Measurements from ENCODE around the gene RSKR. TPM values are rescaled to one million over a fixed set of nuclear protein-coding genes. Genes with fewer than 3 reads are reported as not detected.
"Not testable (repeated sequence)": the region's sequence is repeated elsewhere in the genome, so short reads cannot be mapped to it uniquely, and the experiment has no call there.

The RSKR gene, protein sequence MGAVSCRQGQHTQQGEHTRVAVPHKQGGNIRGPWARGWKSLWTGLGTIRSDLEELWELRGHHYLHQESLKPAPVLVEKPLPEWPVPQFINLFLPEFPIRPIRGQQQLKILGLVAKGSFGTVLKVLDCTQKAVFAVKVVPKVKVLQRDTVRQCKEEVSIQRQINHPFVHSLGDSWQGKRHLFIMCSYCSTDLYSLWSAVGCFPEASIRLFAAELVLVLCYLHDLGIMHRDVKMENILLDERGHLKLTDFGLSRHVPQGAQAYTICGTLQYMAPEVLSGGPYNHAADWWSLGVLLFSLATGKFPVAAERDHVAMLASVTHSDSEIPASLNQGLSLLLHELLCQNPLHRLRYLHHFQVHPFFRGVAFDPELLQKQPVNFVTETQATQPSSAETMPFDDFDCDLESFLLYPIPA
- 10 to 100 TPM; 29.7 to 32.2 TPM for total RNA-seq

DNA sequence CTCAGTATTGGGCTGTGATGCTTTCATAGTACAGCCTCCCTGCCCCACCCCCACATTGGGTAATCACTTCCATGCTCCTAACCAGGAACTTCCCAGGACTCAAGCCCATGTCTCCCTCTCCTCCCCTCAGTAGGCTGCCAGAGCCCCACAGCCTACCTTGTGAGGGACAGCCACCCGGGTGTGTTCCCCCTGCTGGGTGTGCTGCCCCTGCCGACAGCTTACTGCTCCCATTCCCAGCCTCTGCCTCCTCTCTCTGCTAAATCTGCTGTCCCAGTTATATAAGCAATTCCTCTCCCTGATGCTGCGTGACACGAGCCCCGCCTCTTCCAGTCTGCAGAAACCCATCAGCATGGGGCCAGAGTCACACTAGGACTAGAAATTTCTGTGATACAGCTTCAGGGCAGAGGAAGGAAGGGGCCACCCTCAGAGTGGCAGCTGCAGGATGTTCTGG, at the start of gene RSKR:
Gene RSKR, minus strand, starts transcription at position 255 of the 451 bp plus-strand sequence. Its CDS starts 24 bp downstream, at position 231.
- Mint-ChIP-seq H3K27ac (peak within 1 kb of the TSS; percentile 44 to 67), H3K36me3 (peaks cover 4 to 7% of the 10 kb centered on the region in 2 donors)

DNA sequence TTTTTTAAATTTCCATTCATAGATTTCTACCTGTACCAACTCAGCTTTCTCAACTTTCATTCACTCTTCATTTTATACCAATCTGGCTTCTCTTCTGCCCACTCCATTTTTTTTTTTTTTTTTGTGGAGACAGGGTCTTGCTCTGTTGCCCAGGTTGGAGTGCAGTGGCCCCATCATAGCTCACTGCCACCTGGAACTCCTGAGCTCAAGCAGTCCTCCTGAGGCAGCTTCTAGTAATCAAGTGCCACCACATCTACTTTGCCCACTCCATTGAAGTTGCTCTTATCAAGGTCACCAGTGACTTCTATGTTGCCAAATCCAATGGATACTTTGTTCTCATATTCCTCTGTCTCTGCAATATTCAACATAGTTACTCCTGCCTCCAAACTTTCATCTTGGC, 49.7 kb upstream of the RSKR start:
- H3K36me3 Mint-ChIP-seq: peaks cover 34 to 41% of the 10 kb centered on the region in 2 donors
- peak overlapping the region; percentile 96 to 99 for H3K27ac Mint-ChIP-seq
- DNase-seq (ENCODE audit: low spot score in 2 of 2) (no peak), ATAC-seq (no peak)
- no peaks in the 10 kb centered on the region for H3K9me3 Mint-ChIP-seq

More for the DNA sequence above, at the start of gene RSKR:
- ATAC-seq (peak in 1 of 2 donors; percentile 14), DNase-seq (ENCODE audit: low spot score in 2 of 2) (no peak)
- H3K9me3 Mint-ChIP-seq: no peaks in the 10 kb centered on the region

DNA sequence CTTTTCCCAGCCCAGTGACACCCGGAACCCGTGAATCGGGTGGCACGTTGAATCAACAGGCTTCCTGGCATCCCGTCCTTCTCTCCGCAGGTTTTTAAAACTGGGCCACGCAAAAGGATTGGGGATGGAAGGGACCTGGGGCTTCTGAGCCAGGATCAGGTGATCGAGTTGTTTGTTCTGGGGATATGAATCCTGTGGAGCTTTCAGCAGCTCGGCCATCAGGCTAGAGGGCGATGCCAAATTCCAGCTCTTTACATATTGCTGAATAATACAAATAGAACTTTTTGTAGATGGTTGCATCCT, 48.5 kb upstream of the RSKR start:
- Mint-ChIP-seq H3K9me3 (no peaks in the 10 kb centered on the region), H3K36me3 (peaks cover 34 to 41% of the 10 kb centered on the region in 2 donors), H3K27ac (peak overlapping the region; percentile 96 to 99)
- ATAC-seq (no peak), DNase-seq (ENCODE audit: low spot score in 2 of 2) (no peak)

DNA sequence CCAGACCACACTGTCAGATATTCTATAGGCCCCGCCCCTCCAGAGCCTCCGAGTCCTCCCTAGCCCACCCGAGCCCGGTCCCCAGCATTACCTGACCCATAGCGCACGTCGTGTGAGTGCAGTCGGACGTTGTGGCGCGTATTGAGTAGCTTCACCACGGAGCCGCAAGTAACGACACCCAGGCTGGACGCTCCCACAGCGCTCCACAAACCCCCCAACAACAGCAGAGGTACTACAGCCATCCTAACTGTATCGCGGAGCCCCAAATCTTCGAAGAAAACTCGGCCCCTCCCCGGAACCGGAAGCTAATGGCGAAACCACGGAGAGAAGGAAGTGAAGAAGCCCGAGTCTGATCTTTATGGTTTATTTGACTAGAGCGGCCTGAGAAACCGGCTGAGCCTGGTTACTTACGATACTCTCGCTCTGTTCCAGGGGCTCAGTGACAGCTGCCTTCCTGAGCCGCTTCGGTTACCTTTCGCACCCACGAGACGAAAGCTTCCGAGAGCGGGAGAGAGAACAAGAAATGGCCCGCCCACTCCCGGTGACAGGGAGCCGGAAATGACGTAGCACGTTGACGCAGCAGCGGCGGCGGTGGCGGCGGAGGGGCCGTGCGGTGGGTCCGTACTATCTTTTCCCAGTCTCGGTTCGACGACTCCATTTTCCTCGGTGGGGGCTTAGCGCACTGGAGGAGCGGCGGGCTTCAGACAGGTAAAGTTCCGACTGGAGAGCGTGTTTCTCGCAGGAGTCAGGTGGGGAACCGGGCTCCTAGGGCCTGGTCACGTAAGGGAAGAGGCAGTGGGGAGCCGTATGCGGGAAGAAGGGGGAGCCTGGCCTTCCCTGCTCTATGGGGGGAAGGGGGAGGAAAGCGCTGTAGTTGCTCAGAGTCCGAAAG, 47.9 kb upstream of the RSKR start, which contains the start of the genes SDF2 and SUPT6H:
Gene SDF2, minus strand, starts transcription at position 272 of the 892 bp plus-strand sequence. Its CDS starts 30 bp downstream, at position 242.
Gene SUPT6H, plus strand, starts transcription at position 571 of the 892 bp plus-strand sequence. CDS start 11,197 bp downstream, outside the sequence.
- Mint-ChIP-seq H3K27ac (peak within 1 kb of the TSS; percentile 96 to 99), H3K36me3 (peaks cover 34 to 41% of the 10 kb centered on the region in 2 donors), H3K9me3 (no peaks in the 10 kb centered on the region)
- ATAC-seq: peak; percentile 94
- peak; percentile 93 for DNase-seq (ENCODE audit: low spot score in 2 of 2)

DNA sequence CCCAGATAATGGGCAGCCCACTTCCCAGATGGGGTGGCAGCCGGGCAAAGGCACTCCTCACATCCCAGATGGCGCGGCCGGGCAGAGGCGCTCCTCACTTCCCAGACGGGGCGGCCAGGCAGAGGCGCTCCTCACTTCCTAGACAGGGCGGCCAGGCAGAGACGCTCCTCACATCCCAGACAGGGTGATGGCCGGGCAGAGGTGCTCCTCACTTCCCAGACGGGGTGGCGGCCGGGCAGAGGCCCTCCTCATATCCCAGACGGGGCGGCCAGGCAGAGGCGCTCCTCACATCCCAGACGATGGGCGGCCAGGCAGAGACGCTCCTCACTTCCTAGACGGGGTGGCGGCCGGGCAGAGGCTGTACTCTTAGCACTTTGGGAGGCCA, 45.5 kb upstream of the RSKR start:
- not testable (repeated sequence) for ATAC-seq
- peak overlapping the region in 1 of 2 donors; percentile 96 for H3K27ac Mint-ChIP-seq

DNA sequence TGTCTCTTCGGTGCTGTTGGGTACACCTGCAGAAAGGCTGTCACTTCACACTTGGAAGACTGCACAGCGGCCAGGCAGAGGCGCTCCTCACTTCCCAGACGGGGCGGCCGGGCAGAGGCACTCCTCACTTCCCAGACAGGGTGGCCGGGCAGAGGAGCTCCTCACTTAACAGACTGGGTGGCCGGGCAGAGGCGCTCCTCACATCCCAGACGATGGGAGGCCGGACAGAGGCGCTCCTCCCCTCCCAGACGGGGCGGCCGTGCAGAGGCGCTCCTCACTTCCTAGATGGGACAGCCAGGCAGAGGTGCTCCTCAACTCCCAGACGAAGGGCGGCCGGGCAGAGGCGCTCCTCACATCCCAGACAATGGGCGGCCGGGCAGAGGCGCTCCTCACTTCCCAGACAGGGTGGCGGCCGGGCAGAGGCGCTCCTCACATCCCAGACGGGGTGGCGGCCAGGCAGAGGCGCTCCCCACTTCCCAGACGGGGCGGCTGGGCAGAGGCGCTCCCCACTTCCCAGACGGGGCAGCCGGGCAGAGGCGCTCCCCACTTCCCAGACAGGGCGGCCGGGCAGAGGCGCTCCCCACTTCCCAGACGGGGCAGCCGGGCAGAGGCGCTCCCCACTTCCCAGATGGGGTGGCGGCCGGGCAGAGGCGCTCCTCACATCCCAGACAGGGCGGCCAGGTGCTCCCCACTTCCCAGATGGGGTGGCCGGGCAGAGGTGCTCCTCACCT, 44.9 kb upstream of the RSKR start:
- ATAC-seq; H3K27ac Mint-ChIP-seq; DNase-seq (ENCODE audit: low spot score in 2 of 2); H3K9me3 Mint-ChIP-seq: not testable (repeated sequence)
- H3K36me3 Mint-ChIP-seq: peaks cover 27 to 37% of the 10 kb centered on the region in 2 donors

More for the DNA sequence above, 45.5 kb upstream of the RSKR start:
- H3K36me3 Mint-ChIP-seq: peaks cover 27 to 41% of the 10 kb centered on the region in 2 donors
- not testable (repeated sequence) for H3K9me3 Mint-ChIP-seq; DNase-seq (ENCODE audit: low spot score in 2 of 2)

DNA sequence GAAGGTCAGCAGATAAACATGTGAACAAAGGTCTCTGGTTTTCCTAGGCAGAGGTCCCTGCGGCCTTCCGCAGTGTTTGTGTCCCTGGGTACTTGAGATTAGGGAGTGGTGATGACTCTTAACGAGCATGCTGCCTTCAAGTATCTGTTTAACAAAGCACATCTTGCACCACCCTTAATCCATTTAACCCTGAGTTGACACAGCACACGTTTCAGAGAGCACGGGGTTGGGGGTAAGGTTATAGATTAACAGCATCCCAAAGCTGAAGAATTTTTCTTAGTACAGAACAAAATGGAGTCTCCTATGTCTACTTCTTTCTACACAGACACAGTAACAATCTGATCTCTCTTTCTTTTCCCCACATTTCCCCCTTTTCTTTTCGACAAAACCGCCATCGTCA, 44.4 kb upstream of the RSKR start:
- DNase-seq (ENCODE audit: low spot score in 2 of 2): not testable (repeated sequence)

DNA sequence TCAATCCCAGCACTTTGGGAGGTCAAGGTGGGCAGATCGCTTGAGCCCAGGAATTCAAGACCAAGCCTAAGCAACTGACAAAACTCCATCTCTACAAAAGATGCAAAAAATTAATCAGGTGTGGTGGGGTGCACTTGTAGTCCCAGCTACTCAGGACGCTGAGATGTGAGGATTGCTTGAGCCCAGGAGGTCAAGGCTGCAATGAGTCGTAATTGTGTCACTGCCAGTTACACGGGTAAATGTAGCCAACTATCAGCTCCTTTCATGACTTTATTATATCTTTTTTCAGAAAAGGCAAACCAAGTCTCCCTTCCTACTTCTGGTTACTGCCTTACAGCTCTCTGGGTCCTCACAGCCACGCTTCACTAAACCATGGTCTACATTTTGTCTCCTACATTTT, 43.8 kb upstream of the RSKR start:
- Mint-ChIP-seq H3K36me3 (peaks cover 18 to 26% of the 10 kb centered on the region in 2 donors), H3K27ac (peak overlapping the region in 1 of 2 donors; percentile 24), H3K9me3 (no peaks in the 10 kb centered on the region)
- no peak for DNase-seq (ENCODE audit: low spot score in 2 of 2)
- no peak for ATAC-seq

More for the DNA sequence above, 44.4 kb upstream of the RSKR start:
- not testable (repeated sequence) for ATAC-seq, H3K9me3 Mint-ChIP-seq
- Mint-ChIP-seq H3K27ac (peak overlapping the region in 1 of 2 donors; percentile 24), H3K36me3 (peaks cover 24 to 31% of the 10 kb centered on the region in 2 donors)

DNA sequence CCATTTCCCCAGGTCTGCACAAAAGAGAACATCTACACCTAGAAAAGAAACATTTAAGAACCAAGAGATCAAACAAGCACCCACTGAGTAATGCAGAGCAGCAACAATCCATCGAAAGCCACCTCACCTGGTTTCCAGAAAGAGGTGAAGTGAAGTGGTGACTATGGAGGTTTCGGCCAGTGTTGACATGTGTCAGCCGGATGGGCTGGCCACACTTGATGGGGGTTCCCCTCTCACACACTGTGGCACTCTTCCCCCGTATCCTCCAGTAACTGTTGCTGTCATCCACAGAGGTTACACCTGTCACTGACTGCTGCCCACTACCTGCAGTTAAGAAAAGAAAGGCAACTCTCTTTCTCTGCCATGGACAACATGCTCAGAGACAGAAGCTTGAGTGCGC, 41.2 kb upstream of the RSKR start:
- Mint-ChIP-seq H3K27ac (peak overlapping the region in 1 of 2 donors; percentile 19), H3K36me3 (peaks cover 5 to 6% of the 10 kb centered on the region in 2 donors), H3K9me3 (no peaks in the 10 kb centered on the region)
- ATAC-seq (peak; percentile 63 to 79), DNase-seq (ENCODE audit: low spot score in 2 of 2) (no peak)

DNA sequence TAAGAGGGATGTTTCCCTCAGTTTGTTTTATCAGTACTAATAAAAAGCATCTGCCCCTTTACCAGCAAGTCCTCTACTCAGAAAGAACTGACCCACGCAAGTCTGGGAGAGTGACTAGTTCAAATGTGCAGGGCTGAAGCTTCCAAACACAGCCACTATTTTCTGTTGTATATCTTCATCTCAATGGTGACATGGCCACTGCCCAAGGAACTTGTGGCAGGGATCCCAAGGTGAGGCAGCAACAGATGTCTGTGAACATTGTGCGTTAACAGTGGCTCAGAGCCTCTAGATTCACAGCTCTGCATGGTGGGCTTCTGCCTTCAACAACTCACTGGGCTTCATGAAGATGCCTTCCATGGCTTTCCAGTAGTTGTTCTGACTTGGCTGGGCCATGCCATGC, 34.7 kb upstream of the RSKR start:
- ATAC-seq: no peak
- H3K27ac Mint-ChIP-seq: peak overlapping the region in 1 of 2 donors; percentile 9
- H3K9me3 Mint-ChIP-seq: no peaks in the 10 kb centered on the region
- peaks cover 8 to 15% of the 10 kb centered on the region in 2 donors for H3K36me3 Mint-ChIP-seq
- DNase-seq (ENCODE audit: low spot score in 2 of 2): no peak

DNA sequence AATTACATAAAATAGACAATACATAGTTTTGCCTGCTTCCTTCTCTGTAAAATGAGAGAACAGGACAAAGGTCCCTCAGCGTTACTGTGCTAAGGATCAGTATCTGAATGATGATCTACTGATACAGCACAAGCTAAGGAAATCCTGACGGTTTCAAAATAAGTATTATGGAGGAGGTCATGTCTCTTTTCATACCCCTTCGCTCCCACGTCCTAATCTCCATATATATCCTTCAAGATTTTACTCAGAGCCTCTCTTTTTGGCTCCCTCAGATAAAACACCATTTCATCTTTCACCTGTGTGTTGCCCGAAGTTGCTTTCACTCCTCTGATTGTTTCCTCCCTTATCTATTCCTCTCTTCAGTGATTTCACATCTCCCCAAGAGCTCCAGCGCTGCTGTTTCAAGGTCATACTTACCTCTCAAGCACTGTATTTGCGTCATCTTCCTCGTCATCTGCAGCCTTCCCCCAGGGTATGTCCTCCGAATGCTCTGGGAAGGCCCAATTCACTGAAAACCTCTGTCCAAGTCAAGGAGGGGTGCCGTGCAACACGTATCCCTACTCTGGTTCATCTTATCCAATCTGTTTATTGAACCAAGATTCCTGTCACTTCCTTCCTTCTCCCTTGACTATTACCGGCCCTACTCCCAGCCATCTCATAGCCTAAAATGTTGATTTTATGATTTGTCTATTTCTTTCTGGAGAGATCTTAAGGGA, 32.2 kb upstream of the RSKR start:
- no peaks in the 10 kb centered on the region for H3K9me3 Mint-ChIP-seq
- DNase-seq (ENCODE audit: low spot score in 2 of 2) (peak in 1 of 2 donors; percentile 5), ATAC-seq (no peak)
- peaks cover 21 to 26% of the 10 kb centered on the region in 2 donors for H3K36me3 Mint-ChIP-seq
- H3K27ac Mint-ChIP-seq: peak overlapping the region; percentile 65 to 95

DNA sequence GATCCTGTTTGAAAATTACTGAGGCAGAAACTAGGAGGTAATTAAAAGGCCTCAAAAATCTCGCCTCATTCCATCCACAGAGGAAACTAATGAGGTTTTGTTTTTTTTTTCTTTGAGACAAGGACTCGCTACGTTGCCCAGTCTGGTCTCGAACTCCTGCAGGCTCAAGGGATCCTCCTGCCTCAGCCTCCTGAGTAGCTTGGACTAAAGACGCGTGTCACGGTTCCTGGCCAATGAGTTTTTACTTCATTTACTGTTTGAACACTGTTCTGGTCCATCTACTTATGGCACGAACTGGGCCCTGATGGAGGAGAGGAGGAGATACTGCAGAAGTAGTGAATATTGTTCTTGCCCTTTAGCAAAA, 31.6 kb upstream of the RSKR start:
- ATAC-seq (no peak), DNase-seq (ENCODE audit: low spot score in 2 of 2) (peak in 1 of 2 donors; percentile 16)
- Mint-ChIP-seq H3K27ac (peak overlapping the region; percentile 65 to 95), H3K9me3 (no peaks in the 10 kb centered on the region), H3K36me3 (peaks cover 22 to 28% of the 10 kb centered on the region in 2 donors)

DNA sequence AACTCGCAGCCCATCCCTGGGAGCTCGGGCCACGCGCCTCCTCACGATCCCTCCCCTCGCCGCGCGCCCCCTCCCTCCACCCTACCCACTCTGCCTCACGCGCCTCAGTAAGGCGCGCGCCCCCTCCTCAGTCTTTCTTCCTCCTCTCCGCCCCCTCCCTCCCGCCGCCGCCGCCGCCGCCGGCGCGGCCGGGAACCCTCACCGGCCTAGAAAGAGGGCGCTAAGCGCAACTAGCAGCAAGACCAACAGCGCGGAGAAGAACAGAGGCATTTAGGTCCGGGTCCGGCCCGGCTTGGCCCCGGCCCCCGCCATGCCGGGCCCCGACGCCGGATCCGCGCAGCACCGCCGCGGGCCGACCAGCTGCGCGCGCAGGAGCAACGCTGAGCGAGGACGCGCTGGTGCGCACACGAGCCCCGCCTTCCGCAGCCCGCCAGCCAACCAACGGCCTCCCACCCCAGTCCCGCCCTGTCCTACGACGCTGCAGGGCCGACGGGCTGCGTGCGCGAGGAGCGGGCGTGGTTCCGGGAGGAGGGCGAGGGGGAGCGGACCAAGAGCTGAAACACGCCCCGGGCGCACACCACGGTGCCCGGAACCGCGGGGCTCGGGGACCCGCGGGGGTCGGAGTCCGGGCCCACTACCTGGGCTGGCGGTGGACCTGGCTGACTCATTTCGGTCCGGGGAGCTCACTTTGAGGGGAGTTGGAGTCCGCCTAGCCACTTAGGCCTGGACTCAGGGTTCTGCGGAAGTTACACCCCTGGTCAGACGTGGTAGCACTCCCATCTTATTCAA, 31.0 kb upstream of the RSKR start, which contains the start of gene BLTP2:
Gene BLTP2, minus strand, starts transcription at position 372 of the 789 bp plus-strand sequence. Its CDS starts 102 bp downstream, at position 270.
- peak within 1 kb of the TSS; percentile 89 to 95 for H3K27ac Mint-ChIP-seq
- H3K36me3 Mint-ChIP-seq: peaks cover 27 to 32% of the 10 kb centered on the region in 2 donors
- peak; percentile 91 to 94 for DNase-seq (ENCODE audit: low spot score in 2 of 2)
- peak; percentile 98 to 99 for ATAC-seq
- no peaks in the 10 kb centered on the region for H3K9me3 Mint-ChIP-seq

DNA sequence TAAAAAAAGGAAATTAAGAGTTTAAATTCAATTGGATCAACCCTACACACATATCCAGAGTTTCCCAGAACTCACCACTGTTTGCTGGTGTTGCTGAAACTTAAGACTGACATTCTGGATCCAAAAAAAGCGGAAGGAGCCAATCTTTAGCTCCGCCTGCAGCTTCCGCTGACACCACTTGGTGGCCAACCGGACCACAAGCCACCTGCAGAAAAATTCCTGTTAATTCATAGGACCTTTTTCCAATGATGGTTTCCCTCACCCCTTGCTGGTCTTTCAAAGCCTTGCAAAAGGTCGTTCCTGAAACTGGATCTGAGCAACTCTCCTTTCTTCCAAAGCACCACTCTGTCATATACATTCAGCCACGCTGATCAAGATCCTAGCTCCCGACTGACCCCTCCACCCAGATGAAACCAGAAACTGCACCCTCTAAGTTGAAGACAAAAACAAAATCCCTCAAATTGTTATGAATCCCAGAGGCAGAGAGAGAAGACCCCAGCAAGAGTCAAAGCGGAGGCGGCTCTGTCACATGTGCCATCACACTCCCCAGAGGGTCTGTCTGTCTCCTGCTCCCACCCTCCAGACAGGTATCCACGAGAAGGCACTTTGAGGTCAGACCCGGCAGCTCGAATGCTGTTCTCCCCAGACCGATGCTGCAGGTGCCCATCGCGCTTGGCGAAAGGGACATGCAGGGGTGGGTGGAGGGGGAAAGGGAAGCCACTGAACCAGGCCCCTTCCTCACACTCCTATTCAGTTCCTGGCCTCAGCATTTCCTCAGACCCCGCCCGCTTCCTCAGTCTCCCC, 30.2 kb upstream of the RSKR start:
- H3K27ac Mint-ChIP-seq: peak overlapping the region; percentile 89 to 95
- H3K9me3 Mint-ChIP-seq: no peaks in the 10 kb centered on the region
- peaks cover 32 to 37% of the 10 kb centered on the region in 2 donors for H3K36me3 Mint-ChIP-seq
- DNase-seq (ENCODE audit: low spot score in 2 of 2) (peak in 1 of 2 donors; percentile 23), ATAC-seq (peak; percentile 0 to 1)

Measured in activated naive CD4-positive, alpha-beta T cell treated with anti-CD3 and anti-CD28 coated beads, Interleukin-2, amount 50 U/mL, for 72 hours (primary cell).